Activated CD4-positive, alpha-beta T cell treated with anti-CD3 and anti-CD28 coated beads for 1 hour (primary cell): ENCODE results near the gene SNX32.
"Not testable (repeated sequence)": the region's sequence is repeated elsewhere in the genome, so short reads cannot be mapped to it uniquely, and the experiment has no call there.

Experiments
- DNase-seq: peaks from one replicate; pipeline ENCODE4 v3.0.0-alpha.2; 2020

The SNX32 gene

GRCh38 chr11:65887723-65888162 is 54.0 kb downstream of the SNX32 start:
- no peak for DNase-seq

GRCh38 chr11:65888163-65888814 is 54.5 kb downstream of the SNX32 start, which contains the start of gene FIBP:
Gene FIBP, minus strand, starts transcription at chr11:65888471. Its CDS starts 53 bp downstream, at chr11:65888418.
- peak; percentile 91 for DNase-seq

- DNase-seq: peak; percentile 99
Observed at GRCh38 chr11:65890324-65891218, 56.8 kb downstream of the SNX32 start, which contains the start of gene CCDC85B. Gene CCDC85B, plus strand, starts transcription at chr11:65890673. Its CDS starts 111 bp downstream, at chr11:65890784.

GRCh38 chr11:65891219-65892136 is 57.7 kb downstream of the SNX32 start:
- DNase-seq: no peak

GRCh38 chr11:65892137-65892540 is 58.4 kb downstream of the SNX32 start:
- not testable (repeated sequence) for DNase-seq

GRCh38 chr11:65892661-65893317 is 59.0 kb downstream of the SNX32 start:
- no peak for DNase-seq

GRCh38 chr11:65894034-65894591 is 60.4 kb downstream of the SNX32 start:
- no peak for DNase-seq

GRCh38 chr11:65895482-65895981 is 61.8 kb downstream of the SNX32 start:
- DNase-seq: no peak

- DNase-seq: no peak
Observed at GRCh38 chr11:65896034-65896999, 62.6 kb downstream of the SNX32 start.

- no peak for DNase-seq
Observed at GRCh38 chr11:65897020-65897471, 63.3 kb downstream of the SNX32 start.

- no peak for DNase-seq
Observed at GRCh38 chr11:65898656-65899355, 65.0 kb downstream of the SNX32 start.

- peak; percentile 55 for DNase-seq
Observed at GRCh38 chr11:65899356-65900124, 65.8 kb downstream of the SNX32 start.

GRCh38 chr11:65900125-65900898 is 66.5 kb downstream of the SNX32 start, which contains the start of gene FOSL1:
Gene FOSL1, minus strand, starts transcription at chr11:65900388. Its CDS starts 49 bp downstream, at chr11:65900339.
- DNase-seq: peak; percentile 91

GRCh38 chr11:65900899-65901180 is 67.1 kb downstream of the SNX32 start:
- no peak for DNase-seq

GRCh38 chr11:65903068-65903481 is 69.3 kb downstream of the SNX32 start:
- DNase-seq: no peak
